RWPE1 (cell line): Measurements from ENCODE around the gene GBGT1.

Experiments
- CTCF ChIA-PET: fragments of 350-600 bp; sonication (Branson Sonifier 250); formaldehyde crosslinking; extraction: SDS; loops from one replicate; lab custom pipeline; 2021; lab: Yijun Ruan, JAX
- POLR2A ChIA-PET: fragments of 400-600 bp; formaldehyde crosslinking; extraction: SDS; loops from one replicate; lab custom pipeline; 2020; ENCODE audit warnings: antibody characterized with exemption; ENCODE audit not compliant: low non-redundant PET; lab: Yijun Ruan, JAX
- DNase-seq: peaks from one replicate; pipeline ENCODE4 v3.0.0; 2012; ENCODE audit warnings: low spot score
- H3K27ac ChIP-seq: fragments of 450-650 bp; 2 replicates; pipeline ENCODE4 v1.5.1; 2017
- CTCF ChIP-seq: fragments of 450-650 bp; conservative IDR thresholded peaks from 2 replicates; pipeline ENCODE4 v1.5.1; 2017; ENCODE audit warnings: low read depth, mild to moderate bottlenecking

The GBGT1 gene

GRCh38 chr9:133194597-133194996, 30.9 kb upstream of the GBGT1 start:
- no peak for DNase-seq
- CTCF ChIA-PET: no interaction called here
- TF ChIP-seq CTCF: no peak
- POLR2A ChIA-PET: no interaction called here
- no peak overlapping the region for H3K27ac ChIP-seq

- no peak overlapping the region for H3K27ac ChIP-seq
- no peak for TF ChIP-seq CTCF
- ChIA-PET CTCF (interaction anchor here (0.6 kb wide), 1 partner anchor 130 kb away, joined by 3 read pairs; no protein-coding TSS in a partner anchor), POLR2A (no interaction called here)
- DNase-seq: no peak
These were observed 28.3 kb upstream of the GBGT1 start for GRCh38 chr9:133191989-133192388.

- CTCF ChIA-PET: interaction anchor here (0.8 to 2.0 kb wide), 3 partner anchors 10 to 296 kb away, joined by 3 to 7 read pairs (median 4); no protein-coding TSS in a partner anchor
- no peak for DNase-seq
- no peak for TF ChIP-seq CTCF
- H3K27ac ChIP-seq: no peak overlapping the region
- POLR2A ChIA-PET: interaction anchor here (0.6 kb wide), 1 partner anchor 157 kb away, joined by 3 read pairs; no protein-coding TSS in a partner anchor
These were observed 26.1 kb upstream of the GBGT1 start for GRCh38 chr9:133189826-133190225.

- DNase-seq: no peak
- ChIA-PET CTCF (interaction anchor here (0.6 to 3.9 kb wide), 6 partner anchors 22 to 297 kb away, joined by 3 to 45 read pairs (median 6); no protein-coding TSS in a partner anchor), POLR2A (no interaction called here)
- TF ChIP-seq CTCF: no peak
- H3K27ac ChIP-seq: no peak overlapping the region
These were observed 25.1 kb upstream of the GBGT1 start for GRCh38 chr9:133188843-133189180.

GRCh38 chr9:133188006-133188842, 24.5 kb upstream of the GBGT1 start:
- ChIA-PET POLR2A (no interaction called here), CTCF (interaction anchor here (0.6 to 3.9 kb wide), 12 partner anchors 9 to 303 kb away, joined by 3 to 45 read pairs (median 4); no protein-coding TSS in a partner anchor)
- TF ChIP-seq CTCF: no peak
- DNase-seq: peak; percentile 41
- no peak overlapping the region for H3K27ac ChIP-seq

- TF ChIP-seq CTCF: no peak
- POLR2A ChIA-PET: no interaction called here
- DNase-seq: no peak
- CTCF ChIA-PET: interaction anchor here (0.6 to 3.9 kb wide), 11 partner anchors 8 to 304 kb away, joined by 3 to 45 read pairs (median 3); no protein-coding TSS in a partner anchor
- H3K27ac ChIP-seq: no peak overlapping the region
These were observed 23.9 kb upstream of the GBGT1 start for GRCh38 chr9:133187561-133188005.
